ENCODE measurements around the gene JUND. TPM values are rescaled to one million over a fixed set of nuclear protein-coding genes. Genes with fewer than 3 reads are reported as not detected.

The JUND gene
- total RNA-seq, 1 experiment from 2014 or later: 128 TPM

DNA sequence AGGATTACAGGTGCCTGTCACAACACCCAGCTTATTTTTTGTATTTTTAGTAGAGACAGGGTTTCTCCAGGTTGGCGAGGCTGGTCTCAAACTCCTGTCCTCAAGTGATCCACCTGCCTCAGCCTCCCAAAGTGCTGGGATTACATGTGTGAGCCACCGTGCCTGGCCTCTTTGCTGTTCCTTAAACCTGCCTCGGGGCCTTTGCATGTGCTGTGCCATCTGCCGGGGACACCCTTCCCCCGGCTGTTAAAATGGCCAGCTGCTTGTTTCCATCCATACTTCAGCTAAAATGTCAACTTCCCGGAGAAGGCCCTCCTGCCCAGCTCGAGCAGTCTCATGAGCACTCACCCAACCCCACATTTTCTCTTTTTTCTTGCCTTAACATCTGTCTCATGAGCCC, 36.1 kb downstream of the JUND start:
- CTCF ChIA-PET: interaction anchor here (0.6 to 0.7 kb wide), 3 partner anchors 25 to 302 kb away, joined by 3 to 8 read pairs (median 3); no protein-coding TSS in a partner anchor

DNA sequence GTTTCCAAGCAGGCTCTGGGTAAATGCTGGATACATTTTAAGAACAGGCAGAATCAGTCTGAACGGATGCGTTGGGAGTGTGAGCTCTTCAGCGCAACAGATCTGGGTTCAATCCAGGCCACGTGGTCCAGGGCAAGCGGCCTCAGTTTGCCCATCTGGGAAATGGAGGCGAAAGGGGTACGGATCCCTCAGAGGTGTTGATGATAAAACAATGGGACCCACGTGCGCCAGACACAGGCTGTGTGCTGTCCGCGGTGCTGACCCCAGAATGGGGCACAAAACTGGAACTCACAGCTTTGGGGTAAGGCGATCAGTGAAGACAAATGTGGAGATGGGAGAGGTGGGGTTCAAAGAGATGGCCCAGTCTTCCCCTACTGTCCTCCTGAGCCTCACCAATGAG, 42.1 kb downstream of the JUND start:
- Histone ChIP-seq H3K27ac (ENCODE audit: low read depth, low read length, poor library complexity, severe bottlenecking) (no peak overlapping the region), H3K36me3 (ENCODE audit: insufficient read depth, low read length, poor library complexity, severe bottlenecking) (no peaks in the 10 kb centered on the region), H3K27me3 (replicated peaks; ENCODE audit: insufficient read depth, low read depth, low read length, poor library complexity) (no peaks in the 10 kb centered on the region), H3K9me3 (ENCODE audit: low read depth, low read length, poor library complexity, severe bottlenecking) (no peaks in the 10 kb centered on the region), H3K4me3 (ENCODE audit: low read depth, low read length, poor library complexity, severe bottlenecking) (no peak overlapping the region), H3K4me1 (ENCODE audit: insufficient read depth, low read length, poor library complexity, severe bottlenecking) (no peaks in the 10 kb centered on the region)
- POLR2A ChIA-PET (ENCODE audit: low non-redundant PET): no interaction called here
- TF ChIP-seq CTCF (conservative IDR thresholded peaks at IDR 0.05; ENCODE audit: low read depth, low read length): no peak
- CTCF ChIA-PET: no interaction called here
- no peak for DNase-seq (ENCODE audit: low spot score)
- BruUV-seq (replicated peaks): no TSS peak
- intact Hi-C loops (cut with micrococcal nuclease; ENCODE audit: unreplicated experiment): no loop called here

More for the DNA sequence above, 36.1 kb downstream of the JUND start:
- no peak for DNase-seq (ENCODE audit: low spot score)
- no peaks in the 10 kb centered on the region for H3K27me3 ChIP-seq (replicated peaks; ENCODE audit: insufficient read depth, low read depth, low read length, poor library complexity)
- no peak overlapping the region for H3K27ac ChIP-seq (ENCODE audit: low read depth, low read length, poor library complexity, severe bottlenecking)
- no peak overlapping the region for H3K4me3 ChIP-seq (ENCODE audit: low read depth, low read length, poor library complexity, severe bottlenecking)
- no peak for TF ChIP-seq EZH2 (IDR thresholded peaks at IDR 0.05; ENCODE audit: borderline replicate concordance, low read depth, low read length, poor library complexity, severe bottlenecking)
- TF ChIP-seq CTCF (conservative IDR thresholded peaks at IDR 0.05; ENCODE audit: low read depth, low read length): no peak
- H3K9me3 ChIP-seq (ENCODE audit: low read depth, low read length, poor library complexity, severe bottlenecking): no peaks in the 10 kb centered on the region
- no peaks in the 10 kb centered on the region for H3K4me1 ChIP-seq (ENCODE audit: insufficient read depth, low read length, poor library complexity, severe bottlenecking)
- intact Hi-C loops (cut with micrococcal nuclease; ENCODE audit: unreplicated experiment): no loop called here
- no peaks in the 10 kb centered on the region for H3K36me3 ChIP-seq (ENCODE audit: insufficient read depth, low read length, poor library complexity, severe bottlenecking)
- POLR2A ChIA-PET (ENCODE audit: low non-redundant PET): no interaction called here
- no TSS peak for BruUV-seq (replicated peaks)

GRCh38 chr19:18234194-18234593, 47.2 kb downstream of the JUND start:
- peaks cover 15% of the 10 kb centered on the region for H3K4me1 ChIP-seq (ENCODE audit: insufficient read depth, low read length, poor library complexity, severe bottlenecking)
- intact Hi-C loops (cut with micrococcal nuclease; ENCODE audit: unreplicated experiment): no loop called here
- TF ChIP-seq CTCF (conservative IDR thresholded peaks at IDR 0.05; ENCODE audit: low read depth, low read length) (no peak), EZH2 (IDR thresholded peaks at IDR 0.05; ENCODE audit: borderline replicate concordance, low read depth, low read length, poor library complexity, severe bottlenecking) (no peak)
- ChIA-PET CTCF (no interaction called here), POLR2A (ENCODE audit: low non-redundant PET) (no interaction called here)
- no peak for DNase-seq (ENCODE audit: low spot score)
- no peak overlapping the region for H3K4me3 ChIP-seq (ENCODE audit: low read depth, low read length, poor library complexity, severe bottlenecking)
- H3K36me3 ChIP-seq (ENCODE audit: insufficient read depth, low read length, poor library complexity, severe bottlenecking): no peaks in the 10 kb centered on the region
- BruUV-seq (replicated peaks): no TSS peak
- H3K27ac ChIP-seq (ENCODE audit: low read depth, low read length, poor library complexity, severe bottlenecking): no peak overlapping the region
- no peaks in the 10 kb centered on the region for H3K27me3 ChIP-seq (replicated peaks; ENCODE audit: insufficient read depth, low read depth, low read length, poor library complexity)
- no peaks in the 10 kb centered on the region for H3K9me3 ChIP-seq (ENCODE audit: low read depth, low read length, poor library complexity, severe bottlenecking)

Data from A673 (cell line).